Tongue (tissue), 2 donors: Measurements from ENCODE around the gene DENND2A. TPM values are rescaled to one million over a fixed set of nuclear protein-coding genes. Genes with fewer than 3 reads are reported as not detected.
"Not testable (repeated sequence)": the region's sequence is repeated elsewhere in the genome, so short reads cannot be mapped to it uniquely, and the experiment has no call there.

Experiments used
- DNase-seq: peaks from one replicate; pipeline ENCODE4 v3.0.0-alpha.2; 2015
- total RNA-seq: library from RNA; depleted of rRNA; stranded (reverse); fragments of >200 nt; gene quantifications from one replicate; pipeline ENCODE4 v1.2.3, GENCODE V29; 2014

Gene DENND2A
- total RNA-seq, 1 donor from 2014 or later = 29.6 TPM

GRCh38 chr7:140646931-140647647 is 6.5 kb upstream of the DENND2A start:
- peak; percentile 70 for DNase-seq

- no peak for DNase-seq
Observed at GRCh38 chr7:140645166-140645900, 4.7 kb upstream of the DENND2A start.

GRCh38 chr7:140644761-140645160 is 4.1 kb upstream of the DENND2A start:
- not testable (repeated sequence) for DNase-seq

GRCh38 chr7:140643416-140643815 is 2.8 kb upstream of the DENND2A start:
- DNase-seq = no peak

GRCh38 chr7:140641524-140642195 is 1.0 kb upstream of the DENND2A start:
- DNase-seq = no peak

GRCh38 chr7:140640060-140640637 is 464 bp downstream of the DENND2A start:
- DNase-seq = peak; percentile 65

GRCh38 chr7:140639366-140640053 is 1.1 kb downstream of the DENND2A start:
- peak; percentile 78 for DNase-seq

GRCh38 chr7:140638173-140638791 is 2.3 kb downstream of the DENND2A start:
- peak; percentile 63 for DNase-seq

GRCh38 chr7:140637400-140637799 is 3.2 kb downstream of the DENND2A start:
- no peak for DNase-seq

GRCh38 chr7:140635816-140636215 is 4.8 kb downstream of the DENND2A start:
- no peak for DNase-seq

GRCh38 chr7:140635345-140635744 is 5.3 kb downstream of the DENND2A start:
- DNase-seq = no peak

GRCh38 chr7:140631602-140632001 is 9.0 kb downstream of the DENND2A start:
- DNase-seq = peak; percentile 45

GRCh38 chr7:140631021-140631420 is 9.6 kb downstream of the DENND2A start:
- peak; percentile 81 for DNase-seq

GRCh38 chr7:140625908-140626868 is 14.4 kb downstream of the DENND2A start:
- peak; percentile 99 for DNase-seq

- DNase-seq = not testable (repeated sequence)
Observed at GRCh38 chr7:140625192-140625558, 15.4 kb downstream of the DENND2A start.

GRCh38 chr7:140624392-140625191 is 16.0 kb downstream of the DENND2A start:
- DNase-seq = peak; percentile 76

GRCh38 chr7:140623980-140624379 is 16.6 kb downstream of the DENND2A start:
- peak; percentile 86 for DNase-seq

- DNase-seq = no peak
Observed at GRCh38 chr7:140621401-140622021, 19.1 kb downstream of the DENND2A start.

GRCh38 chr7:140619915-140620510 is 20.6 kb downstream of the DENND2A start:
- not testable (repeated sequence) for DNase-seq
